Activated CD8-positive, alpha-beta memory T cell treated with anti-CD3 and anti-CD28 coated beads, Interleukin-2, amount 50 U/mL, for 24 hours (primary cell): ENCODE data around the gene KLHL15.
"Not testable (repeated sequence)": the region's sequence is repeated elsewhere in the genome, so short reads cannot be mapped to it uniquely, and the experiment has no call there.

Source experiments
- DNase-seq: peaks from one replicate; pipeline ENCODE4 v3.0.0-alpha.2; 2020; ENCODE audit errors: extremely low read depth

KLHL15 gene

GRCh38 chrX:24027086-24027485, at the start of gene KLHL15:
Gene KLHL15, minus strand, starts transcription at chrX:24027186. Its CDS starts 20,493 bp downstream, at chrX:24006693.
- no peak for DNase-seq

GRCh38 chrX:24069877-24070276, 42.9 kb upstream of the KLHL15 start:
- DNase-seq, result no peak

GRCh38 chrX:24063488-24063887, 36.5 kb upstream of the KLHL15 start:
- DNase-seq, result no peak

GRCh38 chrX:24055043-24055356, 28.0 kb upstream of the KLHL15 start:
- DNase-seq, result no peak

- peak; percentile 50 for DNase-seq
Measured at GRCh38 chrX:24054182-24055042, 27.4 kb upstream of the KLHL15 start, which contains the start of gene EIF2S3. Gene EIF2S3, plus strand, starts transcription at chrX:24054956. Its CDS starts 13 bp downstream, at chrX:24054969.

GRCh38 chrX:24050522-24051318, 23.7 kb upstream of the KLHL15 start:
- DNase-seq, result not testable (repeated sequence)

GRCh38 chrX:24049643-24050042, 22.7 kb upstream of the KLHL15 start:
- DNase-seq, result not testable (repeated sequence)

- not testable (repeated sequence) for DNase-seq
Measured at GRCh38 chrX:24046060-24046459, 19.1 kb upstream of the KLHL15 start.

GRCh38 chrX:24037729-24038128, 10.7 kb upstream of the KLHL15 start:
- no peak for DNase-seq

GRCh38 chrX:24034485-24034884, 7.5 kb upstream of the KLHL15 start:
- no peak for DNase-seq

GRCh38 chrX:24030597-24030996, 3.6 kb upstream of the KLHL15 start:
- no peak for DNase-seq

- DNase-seq, result no peak
Measured at GRCh38 chrX:24027985-24028384, 999 bp upstream of the KLHL15 start.

GRCh38 chrX:24026432-24026831, 554 bp downstream of the KLHL15 start:
- DNase-seq, result no peak

- no peak for DNase-seq
Measured at GRCh38 chrX:24025741-24026403, 1.1 kb downstream of the KLHL15 start.

- DNase-seq, result peak; percentile 61
Measured at GRCh38 chrX:24024819-24025740, 1.9 kb downstream of the KLHL15 start.

- no peak for DNase-seq
Measured at GRCh38 chrX:24023972-24024669, 2.9 kb downstream of the KLHL15 start.

GRCh38 chrX:24023544-24023943, 3.4 kb downstream of the KLHL15 start:
- no peak for DNase-seq

- no peak for DNase-seq
Measured at GRCh38 chrX:24020306-24020876, 6.6 kb downstream of the KLHL15 start.

GRCh38 chrX:24019448-24019847, 7.5 kb downstream of the KLHL15 start:
- DNase-seq, result no peak

GRCh38 chrX:24018809-24019208, 8.2 kb downstream of the KLHL15 start:
- no peak for DNase-seq
